IPS-15b (cell line): ENCODE measurements around the gene KCNQ1.

ENCODE experiments used
- H3K27me3 ChIP-seq: one replicate; pipeline ENCODE4 v1.6.1; 2013; ENCODE audit warnings: low read length; ENCODE audit not compliant: control insufficient read depth, insufficient read depth
- H3K36me3 ChIP-seq: one replicate; pipeline ENCODE4 v1.6.1; 2013; ENCODE audit warnings: low read length; ENCODE audit not compliant: control insufficient read depth, insufficient read depth
- H3K4me1 ChIP-seq: one replicate; pipeline ENCODE4 v1.6.1; 2013; ENCODE audit warnings: mild to moderate bottlenecking, low read length; ENCODE audit not compliant: control insufficient read depth, insufficient read depth
- H3K4me3 ChIP-seq: one replicate; pipeline ENCODE4 v1.5.1; 2013; ENCODE audit warnings: low read depth, low read length
- H3K9ac ChIP-seq: one replicate; pipeline ENCODE4 v1.6.1; 2013; ENCODE audit warnings: low read depth, mild to moderate bottlenecking, low read length
- H3K9me3 ChIP-seq: one replicate; pipeline ENCODE4 v1.6.1; 2013; ENCODE audit warnings: mild to moderate bottlenecking, low read length; ENCODE audit not compliant: control insufficient read depth, insufficient read depth

KCNQ1 gene

GRCh38 chr11:2838091-2838490 lies 393.3 kb downstream of the KCNQ1 start:
- no peaks in the 10 kb centered on the region for H3K4me1 ChIP-seq
- no peaks in the 10 kb centered on the region for H3K9me3 ChIP-seq
- no peak overlapping the region for H3K4me3 ChIP-seq
- no peak overlapping the region for H3K9ac ChIP-seq
- no peaks in the 10 kb centered on the region for H3K27me3 ChIP-seq
- H3K36me3 ChIP-seq, result no peaks in the 10 kb centered on the region

- H3K4me1 ChIP-seq, result no peaks in the 10 kb centered on the region
- no peak overlapping the region for H3K4me3 ChIP-seq
- H3K9ac ChIP-seq, result no peak overlapping the region
- H3K27me3 ChIP-seq, result no peaks in the 10 kb centered on the region
- no peaks in the 10 kb centered on the region for H3K36me3 ChIP-seq
- H3K9me3 ChIP-seq, result no peaks in the 10 kb centered on the region
Observed at GRCh38 chr11:2838676-2839294, 394.0 kb downstream of the KCNQ1 start.

GRCh38 chr11:2839395-2839943 lies 394.7 kb downstream of the KCNQ1 start:
- no peaks in the 10 kb centered on the region for H3K36me3 ChIP-seq
- H3K4me1 ChIP-seq, result no peaks in the 10 kb centered on the region
- H3K4me3 ChIP-seq, result no peak overlapping the region
- no peaks in the 10 kb centered on the region for H3K27me3 ChIP-seq
- H3K9me3 ChIP-seq, result no peaks in the 10 kb centered on the region
- H3K9ac ChIP-seq, result no peak overlapping the region

- no peak overlapping the region for H3K4me3 ChIP-seq
- no peaks in the 10 kb centered on the region for H3K36me3 ChIP-seq
- H3K4me1 ChIP-seq, result no peaks in the 10 kb centered on the region
- H3K9me3 ChIP-seq, result no peaks in the 10 kb centered on the region
- no peaks in the 10 kb centered on the region for H3K27me3 ChIP-seq
- H3K9ac ChIP-seq, result no peak overlapping the region
Observed at GRCh38 chr11:2841411-2842190, 396.8 kb downstream of the KCNQ1 start.

- Histone ChIP-seq H3K27me3 (no peaks in the 10 kb centered on the region), H3K9ac (no peak overlapping the region), H3K4me1 (no peaks in the 10 kb centered on the region), H3K9me3 (no peaks in the 10 kb centered on the region), H3K36me3 (no peaks in the 10 kb centered on the region), H3K4me3 (no peak overlapping the region)
Observed at GRCh38 chr11:2842876-2843275, 398.1 kb downstream of the KCNQ1 start.

- no peaks in the 10 kb centered on the region for H3K4me1 ChIP-seq
- no peak overlapping the region for H3K9ac ChIP-seq
- no peak overlapping the region for H3K4me3 ChIP-seq
- H3K36me3 ChIP-seq, result no peaks in the 10 kb centered on the region
- H3K9me3 ChIP-seq, result no peaks in the 10 kb centered on the region
- no peaks in the 10 kb centered on the region for H3K27me3 ChIP-seq
Observed at GRCh38 chr11:2843551-2843950, 398.7 kb downstream of the KCNQ1 start.

- no peaks in the 10 kb centered on the region for H3K36me3 ChIP-seq
- H3K4me1 ChIP-seq, result no peaks in the 10 kb centered on the region
- no peak overlapping the region for H3K4me3 ChIP-seq
- no peaks in the 10 kb centered on the region for H3K9me3 ChIP-seq
- H3K9ac ChIP-seq, result no peak overlapping the region
- no peaks in the 10 kb centered on the region for H3K27me3 ChIP-seq
Observed at GRCh38 chr11:2844116-2844842, 399.5 kb downstream of the KCNQ1 start.

GRCh38 chr11:2844996-2845395 lies 400.2 kb downstream of the KCNQ1 start:
- no peaks in the 10 kb centered on the region for H3K36me3 ChIP-seq
- H3K4me3 ChIP-seq, result no peak overlapping the region
- H3K4me1 ChIP-seq, result no peaks in the 10 kb centered on the region
- H3K9me3 ChIP-seq, result no peaks in the 10 kb centered on the region
- H3K27me3 ChIP-seq, result no peaks in the 10 kb centered on the region
- H3K9ac ChIP-seq, result no peak overlapping the region

GRCh38 chr11:2846056-2846455 lies 401.2 kb downstream of the KCNQ1 start:
- Histone ChIP-seq H3K4me1 (no peaks in the 10 kb centered on the region), H3K27me3 (no peaks in the 10 kb centered on the region), H3K4me3 (no peak overlapping the region), H3K9ac (no peak overlapping the region), H3K9me3 (no peaks in the 10 kb centered on the region), H3K36me3 (no peaks in the 10 kb centered on the region)

- no peaks in the 10 kb centered on the region for H3K27me3 ChIP-seq
Observed at GRCh38 chr11:2846470-2846869, 401.7 kb downstream of the KCNQ1 start.

GRCh38 chr11:2847561-2847960 lies 402.8 kb downstream of the KCNQ1 start:
- Histone ChIP-seq H3K36me3 (no peaks in the 10 kb centered on the region), H3K4me3 (no peak overlapping the region), H3K9me3 (no peaks in the 10 kb centered on the region), H3K9ac (no peak overlapping the region), H3K4me1 (no peaks in the 10 kb centered on the region), H3K27me3 (no peaks in the 10 kb centered on the region)

More at GRCh38 chr11:2846470-2846869, 401.7 kb downstream of the KCNQ1 start:
- Histone ChIP-seq H3K36me3 (no peaks in the 10 kb centered on the region), H3K4me3 (no peak overlapping the region), H3K4me1 (no peaks in the 10 kb centered on the region), H3K9me3 (no peaks in the 10 kb centered on the region), H3K9ac (no peak overlapping the region)
